NCI-H1048 (cell line): ENCODE measurements around the gene ARL14EPL.

Experiments
- DNase-seq: peaks from one replicate; lab custom pipeline; 2025; lab: John Stamatoyannopoulos, UW

Gene ARL14EPL

DNA sequence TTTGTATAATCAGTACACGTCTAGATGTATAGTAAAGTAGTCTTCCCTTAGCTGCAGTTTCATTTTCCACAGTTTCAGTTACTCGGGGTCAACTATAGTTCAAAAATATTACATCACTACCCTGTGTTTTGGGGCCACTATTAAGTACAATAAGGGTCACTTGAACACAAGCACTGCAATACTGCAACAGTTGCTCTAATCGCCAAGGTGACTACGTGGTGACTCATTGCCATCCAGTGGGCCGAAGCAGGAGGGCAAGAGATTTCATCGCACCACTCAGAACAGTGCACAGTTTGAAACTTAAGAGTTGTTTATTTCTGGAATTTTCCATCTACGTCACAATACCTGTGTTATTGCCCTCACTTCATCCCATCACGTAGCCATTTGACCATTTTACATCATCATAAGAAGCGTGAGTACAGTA lies at the start of gene ARL14EPL:
Gene ARL14EPL, plus strand, starts transcription at position 379 of the 424 bp plus-strand sequence. CDS start 18,994 bp downstream, outside the sequence.
- no peak for DNase-seq

DNA sequence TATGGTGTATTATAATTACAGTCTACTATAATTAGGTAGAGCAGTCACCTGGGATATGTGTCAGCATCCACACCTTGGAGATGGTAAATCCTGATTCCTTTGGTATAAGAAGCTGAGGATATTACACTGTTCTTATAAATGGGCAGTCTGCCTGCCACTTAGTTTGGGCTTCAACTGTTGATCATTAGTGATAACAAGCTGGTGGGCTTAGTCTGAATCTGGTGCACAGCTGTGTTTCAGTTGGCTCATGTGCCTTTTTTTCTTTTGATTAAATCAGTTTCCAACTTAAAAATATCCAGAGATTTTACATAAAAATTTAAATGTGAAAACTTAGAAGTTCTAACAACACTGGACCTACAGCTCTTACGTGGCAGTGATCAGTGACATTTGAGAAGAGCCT lies 48.8 kb upstream of the ARL14EPL start:
- no peak for DNase-seq

DNA sequence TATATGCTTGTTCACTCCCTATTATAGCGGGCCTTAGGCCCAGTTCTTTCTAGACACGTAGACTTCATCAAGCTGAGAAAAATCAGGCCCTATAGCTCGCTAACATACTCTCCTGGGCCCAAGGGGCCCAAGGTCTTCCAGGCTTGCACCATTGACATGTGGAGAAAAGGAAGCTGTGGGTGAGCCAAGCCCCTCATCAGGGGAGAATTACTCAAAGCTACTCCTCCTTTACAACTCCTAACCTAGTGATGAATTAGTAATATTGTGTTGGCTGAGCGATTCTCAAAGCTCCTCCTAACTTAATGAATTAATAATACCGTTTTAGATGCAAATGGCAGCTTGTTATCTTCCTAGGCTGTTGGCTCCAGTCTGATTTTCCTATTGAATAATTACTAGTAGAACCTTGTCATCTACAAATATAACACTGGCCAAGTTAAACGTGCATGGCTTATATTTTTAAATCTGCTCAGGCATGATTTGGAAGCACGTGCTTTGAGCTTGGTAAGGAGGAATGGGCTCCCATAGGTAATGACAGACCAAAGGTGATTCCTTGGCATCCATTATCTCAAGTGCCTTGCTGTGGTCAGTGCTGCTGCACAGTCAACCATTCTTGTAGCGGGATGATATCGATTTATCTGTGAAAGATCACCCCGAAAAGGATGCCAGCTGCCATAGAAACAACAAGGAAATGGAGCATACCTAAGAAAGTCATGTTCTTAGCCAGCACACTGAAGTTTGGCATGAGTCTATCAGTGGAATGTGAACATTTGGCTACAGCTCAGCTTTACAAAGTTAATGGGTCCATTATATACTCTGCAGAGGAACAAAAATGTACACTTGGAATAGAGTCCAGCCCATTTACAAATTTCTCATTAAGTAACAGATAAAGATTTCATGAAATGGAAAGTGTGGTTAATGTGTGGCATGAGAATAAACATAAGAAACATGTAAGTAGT lies 46.2 kb upstream of the ARL14EPL start:
- DNase-seq, result no peak

DNA sequence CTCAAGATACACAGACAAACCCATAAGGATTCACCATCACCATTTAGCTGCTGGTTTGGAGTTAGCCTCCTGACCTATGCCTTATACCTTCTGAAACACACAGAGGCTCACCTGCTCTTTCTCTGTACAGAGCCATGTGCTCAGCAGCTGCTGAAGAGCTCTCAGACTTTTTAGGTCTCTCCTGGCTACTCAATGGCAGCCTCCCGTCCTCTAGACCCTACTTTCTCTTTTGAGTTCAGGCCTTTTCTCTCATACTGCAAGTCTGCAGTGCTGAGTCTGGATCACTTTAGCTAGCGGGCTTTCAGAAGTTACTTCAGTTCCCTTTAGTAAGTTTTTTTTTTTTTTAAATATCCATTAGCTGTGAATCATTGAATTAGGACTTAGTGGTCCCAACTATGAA lies 44.3 kb upstream of the ARL14EPL start:
- DNase-seq, result no peak

DNA sequence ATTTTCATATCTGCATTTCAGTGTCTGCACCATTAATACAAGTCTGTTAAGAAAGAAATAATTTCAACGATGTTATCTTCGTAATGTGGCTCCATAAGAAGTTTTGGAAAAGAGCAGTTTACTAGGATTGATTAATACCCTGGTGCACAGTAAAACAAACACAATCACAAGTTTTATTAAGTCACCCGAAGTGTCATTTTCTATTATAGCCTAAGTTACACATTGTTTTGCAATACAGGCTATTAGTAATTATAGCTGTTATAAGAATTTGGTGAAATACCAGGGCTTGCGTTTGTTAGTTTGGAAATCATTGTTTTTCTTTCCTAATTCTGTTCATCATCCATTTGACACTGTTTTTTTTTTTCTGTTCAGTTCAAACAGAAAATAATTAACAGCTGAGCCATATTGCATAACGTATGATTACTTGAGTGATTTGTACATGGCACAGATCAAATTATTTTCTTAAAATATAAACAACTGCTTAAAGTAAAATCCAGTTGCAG lies 39.4 kb upstream of the ARL14EPL start:
- DNase-seq, result no peak

DNA sequence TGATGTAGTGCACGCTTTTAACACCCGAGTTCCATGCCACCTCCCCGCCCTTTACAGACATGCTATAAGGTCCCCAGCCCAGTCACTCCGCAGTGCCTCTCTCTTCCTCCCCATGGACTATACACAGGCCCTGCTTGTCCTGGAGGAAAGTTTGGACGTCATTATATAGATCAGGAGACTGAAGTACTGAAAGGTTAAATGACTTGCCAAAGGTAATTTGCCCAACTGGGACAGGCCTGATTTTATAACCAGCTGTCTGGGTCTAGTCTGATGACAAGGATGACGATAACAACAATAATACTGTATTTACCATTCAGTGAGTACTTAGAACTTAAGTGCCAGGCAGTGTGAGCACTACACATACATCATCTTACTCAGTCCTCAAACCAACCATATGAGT lies 36.9 kb upstream of the ARL14EPL start:
- DNase-seq, result no peak

DNA sequence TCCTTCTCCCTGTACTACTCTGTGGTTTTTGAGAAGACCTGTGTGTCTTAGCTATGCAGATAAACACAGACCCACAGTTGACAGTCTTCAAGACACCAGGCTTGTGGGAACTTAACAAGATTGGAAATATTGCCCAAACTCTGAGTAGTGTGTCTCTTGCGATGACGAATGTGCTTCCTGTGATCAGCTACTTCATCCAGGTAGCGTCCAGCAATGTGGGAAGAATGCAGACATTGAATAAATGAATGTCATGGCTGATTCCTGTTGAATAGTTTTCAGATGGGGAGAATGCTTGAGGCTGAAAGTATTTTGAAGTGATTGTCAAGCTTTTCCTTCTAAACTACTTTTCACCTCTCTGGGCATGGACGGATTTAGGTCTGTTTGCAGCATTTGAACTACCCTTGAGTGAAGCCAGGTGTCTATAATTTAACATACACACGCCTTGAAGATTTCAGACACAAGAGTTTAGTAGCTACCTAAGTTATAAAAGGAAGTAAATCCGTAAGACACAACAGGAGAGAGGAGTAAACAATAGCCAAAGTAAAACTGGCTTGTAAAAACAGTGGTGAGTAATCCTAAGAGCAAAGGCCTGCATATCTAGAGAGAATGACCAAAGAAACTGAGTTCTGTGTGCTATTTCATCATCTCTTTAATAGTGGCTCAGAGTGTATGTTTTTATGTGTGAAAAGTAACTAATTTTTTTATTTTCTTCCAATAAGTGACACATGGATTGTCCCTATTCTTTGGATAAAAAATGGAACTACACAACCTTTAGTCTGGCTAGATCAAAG lies 30.0 kb upstream of the ARL14EPL start:
- DNase-seq, result no peak

DNA sequence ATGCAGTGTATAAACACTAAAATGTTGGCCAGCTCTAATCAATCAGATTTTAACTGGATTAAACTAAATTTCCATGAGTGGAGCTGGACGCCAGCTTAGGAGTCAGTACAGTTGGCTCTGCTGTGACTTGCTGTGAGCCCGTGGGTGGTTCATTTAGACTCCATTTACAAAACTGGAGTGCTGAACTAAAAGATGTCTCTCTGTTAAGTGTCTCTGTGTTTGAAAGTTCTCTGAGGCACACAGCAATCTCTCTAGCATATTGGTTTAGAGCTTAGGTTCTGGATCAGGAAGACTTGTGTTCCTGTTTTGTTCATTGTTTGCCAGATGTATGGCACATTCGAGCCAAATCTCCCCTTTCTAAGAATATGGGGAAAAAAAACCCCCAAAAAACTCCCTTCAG lies 28.0 kb upstream of the ARL14EPL start:
- DNase-seq, result no peak

DNA sequence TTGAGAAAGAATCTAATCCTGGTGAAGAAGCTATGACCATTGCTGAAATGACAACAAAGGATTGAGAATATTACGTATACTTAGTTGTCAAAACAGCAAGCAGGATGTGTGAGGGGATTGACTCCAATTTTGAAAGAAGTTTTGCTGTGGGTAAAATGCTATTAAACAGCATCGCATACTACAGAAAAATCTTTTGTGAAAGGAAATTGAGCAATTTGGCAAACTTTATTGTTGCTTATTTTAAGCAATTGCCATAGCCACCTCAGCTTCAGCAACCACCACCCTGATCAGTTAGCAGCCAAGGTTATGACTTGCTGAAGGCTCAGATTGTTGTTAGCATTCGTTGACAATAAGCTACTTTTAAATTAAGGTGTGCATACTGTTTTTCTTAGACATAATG lies 22.5 kb upstream of the ARL14EPL start:
- DNase-seq, result no peak

DNA sequence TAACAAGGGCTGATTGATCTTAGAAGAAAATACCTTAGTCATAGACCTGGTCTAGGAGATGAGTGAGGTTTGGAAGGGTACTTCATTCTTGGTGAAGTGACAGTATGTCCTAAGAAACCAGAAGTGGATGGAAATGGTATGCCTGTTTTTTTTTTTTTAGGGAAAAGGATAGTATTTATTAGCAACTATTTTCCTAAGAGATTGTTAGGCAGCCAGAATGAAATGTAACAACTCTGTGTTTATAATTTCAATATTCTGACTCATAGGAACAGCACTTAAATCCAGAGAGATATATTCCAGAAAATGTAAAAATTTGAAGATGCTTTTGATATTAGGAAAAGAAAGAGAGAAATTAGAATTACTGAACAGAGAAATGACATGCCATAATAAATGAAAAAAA lies 21.2 kb upstream of the ARL14EPL start:
- DNase-seq, result no peak

DNA sequence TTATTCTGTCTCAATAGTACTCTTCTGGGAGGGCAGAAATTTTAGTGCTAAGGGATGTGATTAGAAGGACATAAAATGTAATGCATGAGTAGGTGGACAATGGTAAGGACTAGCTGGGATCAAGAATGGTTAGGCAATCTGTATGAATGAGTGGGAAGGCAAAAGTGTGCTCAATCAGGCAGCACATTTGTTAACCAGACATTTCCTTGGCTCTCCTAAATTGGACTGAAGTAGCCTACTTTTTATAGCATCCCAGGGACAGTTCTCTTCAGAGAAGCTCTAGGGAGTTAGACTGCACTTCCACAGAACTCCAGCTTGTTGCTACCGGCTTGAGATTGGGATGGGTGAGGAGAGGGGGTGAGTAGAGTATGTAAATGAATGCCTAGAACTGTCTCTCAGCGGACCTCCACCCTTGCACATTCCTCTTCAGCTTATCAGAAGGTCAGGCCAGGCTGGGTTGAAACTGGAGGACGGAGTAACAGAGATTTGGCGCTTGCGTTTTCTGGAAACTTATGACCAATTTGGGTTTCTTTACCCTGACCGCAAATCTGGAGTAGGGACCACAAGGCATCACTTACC lies 19.0 kb upstream of the ARL14EPL start:
- DNase-seq, result no peak

DNA sequence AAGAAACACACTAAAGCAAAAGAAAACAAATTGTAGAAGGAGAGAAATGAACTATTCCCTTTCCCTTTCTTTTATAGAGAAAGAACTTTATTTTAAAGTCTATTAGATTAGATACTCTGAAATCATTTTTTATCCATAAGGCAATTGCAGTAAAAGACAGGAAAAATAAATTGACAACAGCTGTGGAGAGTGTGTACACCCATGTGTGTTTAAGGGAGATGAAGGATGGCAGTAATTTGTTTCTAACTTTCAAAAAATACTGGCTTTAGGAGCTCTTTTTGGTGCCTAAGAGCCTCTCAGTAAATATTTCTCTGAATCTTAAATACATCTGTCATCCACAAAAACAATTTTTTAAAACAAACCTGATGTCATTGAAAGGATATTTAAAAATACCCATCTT lies 18.3 kb upstream of the ARL14EPL start:
- DNase-seq, result no peak

DNA sequence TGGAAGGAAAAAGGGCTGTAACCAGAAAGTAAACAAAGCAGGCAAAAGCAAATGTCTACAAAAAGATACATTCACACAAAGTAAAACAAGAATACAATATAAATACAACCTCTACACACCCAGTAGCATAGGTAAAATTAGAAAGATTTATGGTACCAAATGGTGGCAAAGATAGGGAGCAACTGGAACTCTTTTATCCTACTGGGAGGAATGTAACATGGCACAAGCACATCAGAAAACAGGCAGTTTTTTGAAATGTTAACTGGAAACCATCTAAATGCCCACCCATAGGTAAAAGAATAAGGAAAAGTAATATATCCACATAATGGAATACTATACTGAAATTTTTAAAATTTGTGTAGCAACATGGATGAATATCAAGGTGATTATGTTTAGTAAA lies 8.7 kb upstream of the ARL14EPL start:
- DNase-seq, result no peak

DNA sequence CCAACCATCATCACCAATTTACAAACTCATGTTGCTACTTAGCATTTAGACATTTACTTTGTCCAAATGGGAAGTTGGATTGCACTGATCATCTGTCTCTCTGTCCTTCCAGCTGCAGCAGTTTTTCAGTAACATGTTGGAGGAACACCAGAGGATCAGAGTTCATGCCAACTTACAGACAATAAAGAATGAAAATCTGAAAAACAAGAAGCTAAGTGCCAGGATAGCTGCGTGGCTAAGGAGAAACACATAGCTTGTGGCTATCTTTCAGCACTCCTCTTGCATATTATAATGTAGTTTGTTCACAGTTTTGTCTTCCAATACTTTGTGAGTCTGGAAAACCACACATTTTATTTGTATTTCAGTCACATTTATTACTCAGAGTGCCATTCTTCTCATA lies 6.4 kb upstream of the ARL14EPL start:
- DNase-seq, result no peak

DNA sequence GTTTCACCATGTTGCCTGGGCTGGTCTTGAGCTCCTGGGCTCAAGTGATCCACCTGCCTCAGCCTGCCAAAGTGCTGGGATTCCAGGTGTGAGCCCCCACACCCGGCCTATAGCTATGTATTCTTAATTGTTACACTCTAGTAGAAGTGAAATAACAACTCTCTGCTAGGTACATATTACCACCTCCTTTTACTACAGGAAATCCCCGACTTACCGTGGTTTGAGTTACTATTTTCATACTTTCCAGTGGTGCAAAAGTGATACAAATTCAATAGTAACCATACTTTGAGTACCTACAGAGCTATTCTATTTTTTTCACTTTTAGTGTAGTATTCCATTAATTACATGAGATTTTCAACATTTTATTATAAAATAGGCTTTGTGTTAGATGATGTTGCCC lies 719 bp downstream of the ARL14EPL start:
- DNase-seq, result no peak

DNA sequence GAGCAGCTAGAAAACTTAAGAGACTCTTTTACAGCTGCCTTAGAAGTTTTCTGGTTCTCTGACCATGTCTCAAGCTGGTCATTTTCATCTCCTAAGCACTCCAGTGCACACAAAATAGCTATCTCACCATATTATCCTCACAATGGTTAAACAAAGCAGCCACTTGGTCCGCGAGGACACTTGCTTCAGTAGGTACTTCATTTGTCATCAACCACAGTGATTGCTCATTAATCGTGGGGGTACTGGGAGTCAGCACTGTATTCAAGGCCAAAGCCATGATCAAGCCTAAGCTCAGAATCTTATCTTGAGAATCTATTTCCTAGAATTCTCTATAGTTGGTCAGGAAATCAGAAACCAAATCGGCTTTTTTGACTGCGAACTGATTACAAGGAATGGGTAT lies 2.9 kb downstream of the ARL14EPL start:
- DNase-seq, result no peak

DNA sequence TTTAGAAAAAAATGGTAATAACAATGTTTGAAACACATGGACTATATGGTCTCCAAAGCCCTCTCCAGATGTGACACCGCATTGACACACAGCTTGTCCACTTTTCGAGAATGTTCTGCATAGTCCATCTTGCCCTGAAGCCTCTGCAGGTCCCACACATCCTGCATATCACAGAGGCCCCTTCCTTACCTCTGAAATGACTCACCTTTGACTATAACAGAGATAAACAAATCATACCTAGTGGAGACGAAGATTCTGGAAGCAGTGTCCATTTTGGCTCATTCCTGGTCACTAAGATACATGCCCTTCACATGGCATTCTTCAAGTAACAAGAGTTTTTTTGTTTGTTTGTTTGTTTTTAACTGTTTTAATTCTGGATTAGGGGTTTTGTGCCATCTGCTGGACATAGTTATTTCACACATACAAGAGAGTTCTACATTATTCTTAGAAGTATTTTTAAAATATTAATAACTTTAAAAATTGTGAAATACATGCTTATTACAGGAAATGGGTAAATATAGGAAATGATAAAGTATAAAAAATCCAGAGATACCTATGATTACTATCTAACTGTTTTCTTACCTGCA lies 5.1 kb downstream of the ARL14EPL start:
- DNase-seq, result no peak

DNA sequence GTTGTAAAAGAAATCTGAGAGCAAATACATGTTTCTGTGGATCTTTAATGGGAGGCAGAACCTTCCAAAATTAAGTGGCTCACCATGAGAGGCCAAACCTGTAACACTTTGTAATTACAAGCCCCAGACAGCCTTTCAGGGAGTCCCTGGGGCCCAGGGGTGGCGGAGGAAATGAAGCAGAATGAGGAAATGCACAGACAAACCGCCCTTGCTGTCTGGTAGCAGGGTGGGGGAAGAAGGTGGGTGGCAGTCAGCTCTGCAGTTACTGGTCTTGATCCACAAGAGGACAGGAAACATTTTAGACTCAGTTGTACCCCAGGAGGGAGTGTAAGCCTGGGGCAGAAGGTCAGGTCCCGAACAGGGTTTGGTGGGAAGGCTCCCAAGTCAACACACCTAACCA lies 6.5 kb downstream of the ARL14EPL start:
- no peak for DNase-seq

DNA sequence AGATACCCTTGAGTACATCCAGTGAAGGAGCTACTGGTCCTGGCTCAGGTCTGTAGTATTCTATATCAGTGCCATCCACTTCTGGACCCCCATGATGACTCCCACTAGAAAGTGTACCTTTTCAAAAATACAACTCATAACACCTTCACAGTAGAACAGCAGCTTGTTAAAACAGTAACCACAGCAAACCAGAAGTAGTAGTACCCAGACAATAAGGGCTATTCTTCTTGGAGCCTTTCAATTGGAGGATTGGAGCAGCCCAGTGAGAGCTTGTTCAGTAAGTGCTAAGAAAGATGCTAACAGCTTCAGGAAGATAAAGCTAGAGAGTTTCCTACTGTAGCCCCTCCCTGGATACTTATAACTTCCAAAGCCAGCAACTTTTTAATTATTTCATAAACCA lies 10.1 kb downstream of the ARL14EPL start:
- no peak for DNase-seq

DNA sequence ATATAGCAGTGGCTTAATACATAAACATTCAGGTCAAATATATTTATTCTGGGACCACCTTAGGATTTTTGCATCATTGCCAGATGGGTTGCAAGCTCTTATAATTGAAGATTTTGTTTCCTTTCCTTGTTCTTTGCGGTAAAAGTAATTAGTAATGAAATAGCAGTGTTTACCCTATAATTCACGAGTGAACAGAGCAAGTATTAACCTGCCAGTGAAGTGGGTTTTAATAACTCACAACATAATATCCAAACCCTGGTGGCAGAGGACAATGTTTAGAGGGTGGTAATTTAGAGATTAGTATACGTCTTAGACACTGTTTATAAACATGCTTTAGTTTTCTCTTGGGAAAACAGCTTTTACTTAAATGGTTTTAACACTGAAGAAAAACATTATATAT lies 11.8 kb downstream of the ARL14EPL start:
- no peak for DNase-seq

DNA sequence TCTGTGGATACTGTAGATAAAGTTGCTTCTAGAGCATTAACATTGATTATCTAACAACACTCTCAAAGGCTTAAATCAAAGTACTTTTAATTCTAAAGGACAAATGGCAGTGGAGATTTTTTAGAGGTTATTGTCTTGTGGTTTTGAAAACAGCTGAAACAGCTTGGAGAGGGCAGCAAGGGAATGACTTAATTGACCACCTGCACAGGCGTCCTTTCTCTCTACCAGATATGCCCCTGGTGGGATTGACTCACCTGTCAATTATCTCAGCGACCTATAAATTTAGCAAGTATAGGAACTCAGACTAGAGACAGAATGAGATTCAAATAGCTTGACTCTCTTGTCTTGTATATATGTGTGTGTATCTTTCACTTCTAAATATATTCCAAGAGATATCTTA lies 13.5 kb downstream of the ARL14EPL start:
- no peak for DNase-seq

DNA sequence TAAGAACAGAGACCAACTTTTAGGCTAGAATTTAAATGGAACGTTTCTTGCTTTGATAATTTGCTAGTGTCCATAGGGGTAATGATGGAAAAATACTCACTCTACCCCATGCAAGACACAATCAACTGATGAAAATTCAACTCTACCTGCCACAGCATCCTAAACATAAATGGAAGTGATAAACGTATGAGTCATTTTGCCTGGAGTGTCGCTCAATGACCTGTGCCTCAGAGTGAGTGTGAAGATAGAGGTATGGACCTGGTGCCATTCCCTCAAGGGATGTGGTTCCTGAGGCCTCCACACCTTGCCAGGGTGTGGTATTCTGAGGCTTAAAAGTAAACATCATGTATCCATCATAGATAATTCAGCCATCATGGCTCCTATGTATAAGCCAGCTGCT lies 14.0 kb downstream of the ARL14EPL start:
- DNase-seq, result no peak
